Measurements from ENCODE around the gene NELL1. TPM values are rescaled to one million over a fixed set of nuclear protein-coding genes. Genes with fewer than 3 reads are reported as not detected.

Gene NELL1
- total RNA-seq, 1 experiment from 2014 or later, result 0.22 TPM

- Histone ChIP-seq H3K18ac (ENCODE audit: insufficient read length, low read depth, low read length) (no peak overlapping the region), H3K27ac (ENCODE audit: insufficient read length, low read depth, low read length) (no peak overlapping the region), H2AK5ac (ENCODE audit: insufficient read length, low read length) (no peak overlapping the region), H3K14ac (ENCODE audit: insufficient read depth, low read length) (no peak overlapping the region), H3K23me2 (ENCODE audit: insufficient read length, low read depth, low read length, poor library complexity, severe bottlenecking) (no peaks in the 10 kb centered on the region), H4K91ac (ENCODE audit: insufficient read length, low read depth, low read length) (no peak overlapping the region), H3K9ac (ENCODE audit: extremely low read depth, insufficient read length, low read length) (no peak overlapping the region), H3K4ac (ENCODE audit: low read depth, low read length) (no peak overlapping the region), H4K8ac (replicated peaks; ENCODE audit: insufficient read length, low read depth, low read length) (no peak overlapping the region), H4K20me1 (ENCODE audit: control insufficient read depth, insufficient read depth, insufficient read length) (no peaks in the 10 kb centered on the region), H3K23ac (ENCODE audit: insufficient read length, low read depth, low read length) (no peak overlapping the region), H4K5ac (ENCODE audit: insufficient read length, low read depth, low read length) (no peak overlapping the region), H2BK20ac (ENCODE audit: low read depth, low read length, poor library complexity, severe bottlenecking) (no peak overlapping the region), H2BK120ac (ENCODE audit: low read depth, low read length, poor library complexity, severe bottlenecking) (no peak overlapping the region), H3K4me1 (ENCODE audit: insufficient read depth, low read length) (no peaks in the 10 kb centered on the region; the same call in 1 of the 2 replicates), H3T11ph (ENCODE audit: low read length) (no peak overlapping the region), H2BK12ac (ENCODE audit: insufficient read length, low read depth, low read length) (no peak overlapping the region), H3K79me1 (ENCODE audit: insufficient read depth, low read depth, low read length, poor library complexity, severe bottlenecking) (no peaks in the 10 kb centered on the region), H3K56ac (ENCODE audit: insufficient read length, low read depth, low read length) (no peak overlapping the region), H2BK15ac (ENCODE audit: low read depth, low read length) (no peak overlapping the region), H3K79me2 (ENCODE audit: insufficient read depth, low read length) (no peaks in the 10 kb centered on the region), H3K27me3 (ENCODE audit: insufficient read depth, low read length) (no peaks in the 10 kb centered on the region), H3K4me2 (ENCODE audit: insufficient read depth, insufficient read length, low read length) (no peak overlapping the region), H2AFZ (ENCODE audit: low read length) (no peak overlapping the region), H3K9me3 (ENCODE audit: control insufficient read depth, low read depth, low read length) (no peaks in the 10 kb centered on the region), H2BK5ac (ENCODE audit: insufficient read length, low read length) (no peak overlapping the region)
- DNase-seq, result no peak
- TF ChIP-seq CTCF (conservative IDR thresholded peaks at IDR 0.05), result no peak
- H3K36me3 Mint-ChIP-seq (ENCODE audit: insufficient read depth in 1 of 3, low read depth in 3 of 3), result no peaks in the 10 kb centered on the region
- no CpG with 5 or more reads among the region's 4 CpGs for WGBS (ENCODE audit: extremely low coverage, insufficient read length, low lambda C conversion rate)
- no peak overlapping the region for H3K27ac Mint-ChIP-seq
- H3K9me3 Mint-ChIP-seq, result no peaks in the 10 kb centered on the region
- peaks cover 6 to 7% of the 10 kb centered on the region in 2 experiments; a peak in 3 of 4 replicates for H3K4me1 Mint-ChIP-seq
- H3K27me3 Mint-ChIP-seq (ENCODE audit: low read depth), result no peaks in the 10 kb centered on the region
- no peak overlapping the region for H3K4me3 Mint-ChIP-seq
These were observed 895.7 kb downstream of the NELL1 start for GRCh38 chr11:21564833-21565682.

All from H9 (cell line).